ENCODE results near the gene CDK5. TPM values are rescaled to one million over a fixed set of nuclear protein-coding genes. Genes with fewer than 3 reads are reported as not detected.
"Not testable (repeated sequence)": the region's sequence is repeated elsewhere in the genome, so short reads cannot be mapped to it uniquely, and the experiment has no call there.

Gene CDK5
- total RNA-seq, 3 donors from 2014 or later, result 14.1 to 15.0 (median 14.3) TPM

DNA sequence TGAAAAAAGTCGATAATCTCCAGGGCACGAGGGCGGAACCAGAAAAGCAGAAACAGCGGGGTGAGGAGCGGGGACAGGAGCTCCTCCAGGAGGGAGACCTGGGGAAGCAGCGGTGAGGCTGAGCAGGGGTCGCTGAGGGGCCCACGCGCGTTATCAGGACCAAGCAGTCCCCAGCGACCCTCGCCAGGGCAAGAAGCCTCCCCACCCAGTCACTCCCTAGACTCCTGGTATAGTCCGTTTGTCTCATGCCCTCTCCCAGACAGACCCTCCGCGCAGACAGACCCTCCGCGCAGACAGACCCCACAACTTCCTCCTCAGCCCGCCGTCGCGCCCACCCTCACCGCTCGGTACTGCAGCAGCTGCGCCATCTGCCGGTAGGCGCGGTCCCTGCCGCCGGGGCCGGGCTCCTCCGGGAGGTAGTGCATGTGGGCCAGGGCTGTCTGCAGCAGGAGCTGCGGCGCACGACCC lies 39.7 kb downstream of the CDK5 start:
- peak overlapping the region; percentile 82 for H3K4me3 Mint-ChIP-seq
- DNase-seq (peak; percentile 81), ATAC-seq (peak; percentile 72 to 77)
- H3K9me3 Mint-ChIP-seq, result no peaks in the 10 kb centered on the region
- H3K27me3 Mint-ChIP-seq (ENCODE audit: low read depth), result peaks cover 20% of the 10 kb centered on the region
- H3K36me3 Mint-ChIP-seq (ENCODE audit: insufficient read depth), result no peaks in the 10 kb centered on the region
- H3K4me1 Mint-ChIP-seq (ENCODE audit: low read depth), result peaks cover 52% of the 10 kb centered on the region

DNA sequence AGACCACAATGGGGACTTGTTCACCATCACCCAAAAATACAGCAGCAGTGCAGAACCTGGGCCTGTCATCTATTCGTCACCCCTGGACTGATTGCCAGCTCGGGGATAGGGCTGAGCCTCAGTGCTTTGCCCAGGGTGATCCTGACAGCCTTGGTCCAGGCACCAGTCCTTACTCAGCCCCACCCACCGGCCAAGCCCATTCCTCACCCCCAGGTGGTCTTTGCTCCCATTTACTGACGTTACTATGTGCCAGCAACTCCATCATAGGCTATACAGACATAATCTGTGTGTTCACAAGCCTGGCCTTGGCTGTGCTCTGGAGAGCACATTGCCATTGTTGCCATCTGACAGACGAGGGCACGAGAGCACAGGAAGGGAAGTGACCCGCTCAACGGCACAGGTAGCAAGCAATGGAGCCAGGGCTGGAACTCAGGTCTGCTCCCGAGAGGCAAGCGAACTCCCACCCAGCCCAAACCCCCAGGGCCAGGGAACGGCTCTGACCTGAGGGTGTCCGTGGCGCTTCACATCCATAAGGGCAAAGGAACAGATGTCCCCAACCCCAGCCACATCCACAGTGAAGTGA lies 40.2 kb downstream of the CDK5 start:
- no peak for ATAC-seq
- Mint-ChIP-seq H3K27me3 (ENCODE audit: low read depth) (peaks cover 17% of the 10 kb centered on the region), H3K4me1 (ENCODE audit: low read depth) (peaks cover 58% of the 10 kb centered on the region), H3K4me3 (peak overlapping the region; percentile 82), H3K9me3 (no peaks in the 10 kb centered on the region), H3K36me3 (ENCODE audit: insufficient read depth) (no peaks in the 10 kb centered on the region)
- DNase-seq, result no peak

- no peak for ATAC-seq
- peaks cover 17% of the 10 kb centered on the region for H3K27me3 Mint-ChIP-seq (ENCODE audit: low read depth)
- H3K4me3 Mint-ChIP-seq, result no peak overlapping the region
Measured at GRCh38 chr7:151016942-151017341, 40.8 kb downstream of the CDK5 start.

DNA sequence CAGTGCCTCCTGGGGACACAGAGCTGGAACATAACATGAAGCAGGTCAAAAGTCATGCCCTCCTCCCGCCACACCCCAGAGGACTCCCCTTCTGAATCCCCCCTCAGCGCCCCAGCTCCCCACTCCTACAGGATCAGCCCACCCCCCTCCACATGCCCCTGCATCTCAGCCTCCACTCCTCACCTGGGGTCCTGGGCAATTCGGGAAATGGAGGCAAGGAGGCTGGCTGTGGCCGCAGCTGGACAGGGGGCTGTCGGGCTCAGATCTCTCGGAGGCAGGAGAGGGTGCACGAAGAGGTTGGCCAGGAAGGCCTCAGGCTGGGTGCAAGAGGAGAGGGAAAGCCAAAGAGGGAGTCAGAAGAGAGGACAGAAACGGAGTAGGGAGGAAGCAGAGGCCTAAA lies 41.2 kb downstream of the CDK5 start:
- Mint-ChIP-seq H3K36me3 (ENCODE audit: insufficient read depth) (no peaks in the 10 kb centered on the region), H3K4me3 (no peak overlapping the region), H3K4me1 (ENCODE audit: low read depth) (peaks cover 67% of the 10 kb centered on the region), H3K9me3 (no peaks in the 10 kb centered on the region), H3K27me3 (ENCODE audit: low read depth) (peaks cover 17% of the 10 kb centered on the region)
- DNase-seq (no peak), ATAC-seq (no peak)

More at GRCh38 chr7:151016942-151017341, 40.8 kb downstream of the CDK5 start:
- Mint-ChIP-seq H3K4me1 (ENCODE audit: low read depth) (peaks cover 63% of the 10 kb centered on the region), H3K36me3 (ENCODE audit: insufficient read depth) (no peaks in the 10 kb centered on the region), H3K9me3 (no peaks in the 10 kb centered on the region)
- DNase-seq, result no peak

GRCh38 chr7:151015967-151016366 lies 41.7 kb downstream of the CDK5 start:
- peaks cover 17% of the 10 kb centered on the region for H3K27me3 Mint-ChIP-seq (ENCODE audit: low read depth)
- H3K4me1 Mint-ChIP-seq (ENCODE audit: low read depth), result peaks cover 71% of the 10 kb centered on the region
- DNase-seq, result no peak
- H3K36me3 Mint-ChIP-seq (ENCODE audit: insufficient read depth), result no peaks in the 10 kb centered on the region
- no peaks in the 10 kb centered on the region for H3K9me3 Mint-ChIP-seq
- H3K4me3 Mint-ChIP-seq, result no peak overlapping the region
- ATAC-seq, result no peak

GRCh38 chr7:151014950-151015349 lies 42.7 kb downstream of the CDK5 start:
- DNase-seq (no peak), ATAC-seq (no peak)
- Mint-ChIP-seq H3K4me3 (peak overlapping the region; percentile 79), H3K27me3 (ENCODE audit: low read depth) (peaks cover 8% of the 10 kb centered on the region), H3K9me3 (no peaks in the 10 kb centered on the region), H3K36me3 (ENCODE audit: insufficient read depth) (no peaks in the 10 kb centered on the region), H3K4me1 (ENCODE audit: low read depth) (peaks cover 81% of the 10 kb centered on the region)

DNA sequence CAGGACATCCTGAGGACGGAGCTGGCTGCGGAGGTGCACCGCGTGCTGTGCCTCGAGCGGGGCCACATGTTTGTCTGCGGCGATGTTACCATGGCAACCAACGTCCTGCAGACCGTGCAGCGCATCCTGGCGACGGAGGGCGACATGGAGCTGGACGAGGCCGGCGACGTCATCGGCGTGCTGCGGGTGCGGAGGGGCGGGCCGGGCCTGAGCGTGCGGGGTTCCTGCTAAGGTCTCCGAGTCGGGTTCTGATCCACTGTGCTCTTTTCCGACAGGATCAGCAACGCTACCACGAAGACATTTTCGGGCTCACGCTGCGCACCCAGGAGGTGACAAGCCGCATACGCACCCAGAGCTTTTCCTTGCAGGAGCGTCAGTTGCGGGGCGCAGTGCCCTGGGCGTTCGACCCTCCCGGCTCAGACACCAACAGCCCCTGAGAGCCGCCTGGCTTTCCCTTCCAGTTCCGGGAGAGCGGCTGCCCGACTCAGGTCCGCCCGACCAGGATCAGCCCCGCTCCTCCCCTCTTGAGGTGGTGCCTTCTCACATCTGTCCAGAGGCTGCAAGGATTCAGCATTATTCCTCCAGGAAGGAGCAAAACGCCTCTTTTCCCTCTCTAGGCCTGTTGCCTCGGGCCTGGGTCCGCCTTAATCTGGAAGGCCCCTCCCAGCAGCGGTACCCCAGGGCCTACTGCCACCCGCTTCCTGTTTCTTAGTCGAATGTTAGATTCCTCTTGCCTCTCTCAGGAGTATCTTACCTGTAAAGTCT lies 43.8 kb downstream of the CDK5 start:
- ATAC-seq (peak; percentile 45 to 46), DNase-seq (peak; percentile 70)
- H3K4me3 Mint-ChIP-seq, result peak overlapping the region; percentile 79
- H3K36me3 Mint-ChIP-seq (ENCODE audit: insufficient read depth), result no peaks in the 10 kb centered on the region
- peaks cover 3% of the 10 kb centered on the region for H3K27me3 Mint-ChIP-seq (ENCODE audit: low read depth)
- H3K4me1 Mint-ChIP-seq (ENCODE audit: low read depth), result peaks cover 77% of the 10 kb centered on the region
- no peaks in the 10 kb centered on the region for H3K9me3 Mint-ChIP-seq

GRCh38 chr7:151013356-151013732 lies 44.4 kb downstream of the CDK5 start:
- Mint-ChIP-seq H3K27me3 (ENCODE audit: low read depth) (peaks cover 2% of the 10 kb centered on the region), H3K9me3 (no peaks in the 10 kb centered on the region), H3K4me3 (no peak overlapping the region), H3K4me1 (ENCODE audit: low read depth) (peaks cover 79% of the 10 kb centered on the region), H3K36me3 (ENCODE audit: insufficient read depth) (no peaks in the 10 kb centered on the region)
- DNase-seq (no peak), ATAC-seq (peak; percentile 0 to 2)

DNA sequence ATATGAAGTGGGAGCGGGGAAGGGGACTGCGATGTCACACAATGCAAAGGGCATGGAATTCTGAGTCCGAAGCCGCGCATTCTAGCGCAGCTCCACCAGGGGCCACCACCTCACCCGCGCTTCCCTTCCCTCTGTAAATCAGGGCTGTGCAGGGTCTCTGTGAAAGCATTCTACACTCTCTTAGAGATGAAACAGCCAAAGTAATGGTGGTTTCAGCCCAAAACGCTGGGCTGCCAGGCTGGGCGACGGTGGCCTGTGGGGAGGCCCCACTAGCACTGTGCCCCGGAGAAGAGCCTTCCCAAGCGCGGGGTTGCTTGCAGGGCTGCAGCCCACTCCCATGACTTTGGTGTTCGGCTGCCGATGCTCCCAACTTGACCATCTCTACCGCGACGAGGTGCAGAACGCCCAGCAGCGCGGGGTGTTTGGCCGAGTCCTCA lies 44.8 kb downstream of the CDK5 start:
- no peak for DNase-seq
- peaks cover 79% of the 10 kb centered on the region for H3K4me1 Mint-ChIP-seq (ENCODE audit: low read depth)
- no peaks in the 10 kb centered on the region for H3K27me3 Mint-ChIP-seq (ENCODE audit: low read depth)
- H3K9me3 Mint-ChIP-seq, result no peaks in the 10 kb centered on the region
- ATAC-seq, result no peak
- peak overlapping the region; percentile 37 for H3K4me3 Mint-ChIP-seq
- no peaks in the 10 kb centered on the region for H3K36me3 Mint-ChIP-seq (ENCODE audit: insufficient read depth)

DNA sequence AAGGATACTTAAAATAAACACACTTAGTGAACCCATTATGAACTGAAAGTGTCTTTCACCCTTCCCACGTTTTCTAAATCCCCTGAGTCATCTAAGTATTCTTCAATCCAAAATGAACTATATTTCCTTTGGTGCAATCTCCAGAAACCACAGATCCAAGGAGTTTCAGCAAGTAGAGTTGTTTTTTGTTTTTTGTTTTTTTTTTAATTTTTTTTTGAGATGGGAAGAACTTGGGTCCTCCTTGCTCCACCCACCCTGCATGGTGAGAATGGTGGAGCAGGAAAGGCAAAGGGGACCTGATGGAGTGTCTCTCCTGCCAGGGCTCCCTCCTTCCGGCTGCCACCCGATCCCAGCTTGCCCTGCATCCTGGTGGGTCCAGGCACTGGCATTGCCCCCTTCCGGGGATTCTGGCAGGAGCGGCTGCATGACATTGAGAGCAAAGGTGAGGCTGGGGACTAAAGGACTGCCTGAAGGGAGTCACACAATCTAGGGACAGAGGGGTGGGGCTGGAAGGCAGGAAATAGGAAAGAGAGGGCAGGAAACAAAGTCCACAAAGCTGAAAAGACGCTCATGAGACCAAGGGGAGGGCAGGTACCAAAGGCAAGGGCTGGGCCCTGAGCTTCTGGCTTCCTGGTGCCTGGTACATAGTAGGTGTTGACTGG lies 45.5 kb downstream of the CDK5 start:
- H3K4me1 Mint-ChIP-seq (ENCODE audit: low read depth), result peaks cover 79% of the 10 kb centered on the region
- ATAC-seq, result no peak
- no peaks in the 10 kb centered on the region for H3K36me3 Mint-ChIP-seq (ENCODE audit: insufficient read depth)
- H3K27me3 Mint-ChIP-seq (ENCODE audit: low read depth), result no peaks in the 10 kb centered on the region
- DNase-seq, result no peak
- peak overlapping the region; percentile 37 for H3K4me3 Mint-ChIP-seq
- H3K9me3 Mint-ChIP-seq, result no peaks in the 10 kb centered on the region

DNA sequence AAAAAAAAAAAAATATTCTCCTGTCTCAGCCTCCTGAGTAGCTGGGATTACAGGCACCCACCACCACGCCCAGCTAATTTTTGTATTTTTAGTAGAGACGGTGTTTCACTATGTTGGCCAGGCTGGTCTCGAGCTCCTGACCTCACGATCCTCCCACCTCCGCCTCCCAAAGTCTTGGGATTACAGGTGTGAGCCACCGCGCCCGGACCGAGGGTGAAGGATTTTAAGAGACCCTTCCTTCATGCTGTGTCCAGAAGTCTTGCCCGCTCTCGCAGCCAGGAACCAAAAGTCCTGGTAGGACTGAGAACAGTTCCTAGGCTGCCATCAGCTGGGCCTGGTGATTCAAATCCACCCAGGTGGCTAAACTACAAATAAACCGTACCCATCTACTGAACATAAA lies 46.1 kb downstream of the CDK5 start:
- not testable (repeated sequence) for H3K27me3 Mint-ChIP-seq (ENCODE audit: low read depth); DNase-seq; ATAC-seq; H3K9me3 Mint-ChIP-seq; H3K36me3 Mint-ChIP-seq (ENCODE audit: insufficient read depth)
- Mint-ChIP-seq H3K4me3 (peak overlapping the region; percentile 29), H3K4me1 (ENCODE audit: low read depth) (peaks cover 75% of the 10 kb centered on the region)

DNA sequence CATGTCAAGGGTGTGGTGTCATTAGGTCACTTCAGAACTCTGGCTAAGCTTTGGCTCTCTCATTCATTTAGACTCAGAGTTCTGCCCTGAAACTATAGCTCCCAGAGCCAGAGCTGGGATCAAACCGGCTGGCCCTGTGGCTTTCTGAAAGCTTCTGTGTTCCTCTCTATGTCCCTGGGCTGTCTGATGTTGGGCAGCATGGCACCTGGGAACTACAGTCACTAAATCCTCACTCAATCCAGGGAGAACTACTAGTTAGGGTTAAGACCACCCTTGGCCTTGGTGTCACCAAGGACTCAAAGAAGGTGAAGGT lies 46.6 kb downstream of the CDK5 start:
- Mint-ChIP-seq H3K9me3 (no peaks in the 10 kb centered on the region), H3K27me3 (ENCODE audit: low read depth) (no peaks in the 10 kb centered on the region), H3K4me3 (peak overlapping the region; percentile 60), H3K36me3 (ENCODE audit: insufficient read depth) (no peaks in the 10 kb centered on the region), H3K4me1 (ENCODE audit: low read depth) (peaks cover 71% of the 10 kb centered on the region)
- ATAC-seq (no peak), DNase-seq (no peak)

GRCh38 chr7:151010307-151011096 lies 47.2 kb downstream of the CDK5 start:
- DNase-seq, result no peak
- ATAC-seq, result peak; percentile 4

DNA sequence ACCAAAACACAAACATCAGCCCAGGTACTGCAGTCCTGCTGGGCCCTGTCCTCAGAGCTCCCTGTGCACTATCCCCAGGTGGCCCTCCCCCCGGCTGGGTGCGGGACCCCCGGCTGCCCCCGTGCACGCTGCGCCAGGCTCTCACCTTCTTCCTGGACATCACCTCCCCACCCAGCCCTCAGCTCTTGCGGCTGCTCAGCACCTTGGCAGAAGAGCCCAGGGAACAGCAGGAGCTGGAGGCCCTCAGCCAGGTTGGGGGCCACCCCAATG lies 47.7 kb downstream of the CDK5 start:
- Mint-ChIP-seq H3K9me3 (no peaks in the 10 kb centered on the region), H3K4me3 (no peak overlapping the region), H3K36me3 (ENCODE audit: insufficient read depth) (no peaks in the 10 kb centered on the region), H3K4me1 (ENCODE audit: low read depth) (peaks cover 63% of the 10 kb centered on the region), H3K27me3 (ENCODE audit: low read depth) (no peaks in the 10 kb centered on the region)
- DNase-seq (no peak), ATAC-seq (no peak)

More at GRCh38 chr7:151010307-151011096, 47.2 kb downstream of the CDK5 start:
- Mint-ChIP-seq H3K9me3 (no peaks in the 10 kb centered on the region), H3K27me3 (ENCODE audit: low read depth) (no peaks in the 10 kb centered on the region), H3K4me1 (ENCODE audit: low read depth) (peaks cover 69% of the 10 kb centered on the region), H3K36me3 (ENCODE audit: insufficient read depth) (no peaks in the 10 kb centered on the region), H3K4me3 (peak overlapping the region; percentile 60)
